GM23338 (cell line): ENCODE results near the gene SORBS2. TPM values are rescaled to one million over a fixed set of nuclear protein-coding genes. Genes with fewer than 3 reads are reported as not detected.

Experiments used
- ATAC-seq: fragments of 200-7000 bp; cut with Tn5 transposase; 3 replicates; pipeline ENCODE4 v1.9.1; 2020
- DNase-seq: peaks from one replicate; pipeline ENCODE4 v3.0.0-alpha.2; 2015; ENCODE audit warnings: low spot score
- H2AFZ ChIP-seq: fragments of 200-600 bp; sonication (generic); 2 replicates; pipeline ENCODE4 v1.8.0; 2016; ENCODE audit warnings: antibody characterized with exemption, mild to moderate bottlenecking, moderate library complexity
- H3F3A ChIP-seq: fragments of 200-600 bp; sonication (generic); replicated peaks from 2 replicates; pipeline ENCODE4 v1.8.0; 2017; ENCODE audit warnings: antibody characterized with exemption, mixed run types, low read depth
- H3K27ac ChIP-seq: fragments of 200-600 bp; sonication (generic); 2 replicates; pipeline ENCODE4 v1.6.1; 2016; ENCODE audit warnings: low read depth
- H3K27me3 ChIP-seq: fragments of 200-600 bp; sonication (generic); 2 replicates; pipeline ENCODE4 v1.8.0; 2016; ENCODE audit warnings: mild to moderate bottlenecking, mixed run types, moderate library complexity; ENCODE audit not compliant: insufficient read depth
- H3K36me3 ChIP-seq: fragments of 200-600 bp; sonication (generic); 2 replicates; pipeline ENCODE4 v1.8.0; 2016; ENCODE audit warnings: mild to moderate bottlenecking; ENCODE audit not compliant: insufficient read depth
- H3K4me1 ChIP-seq: fragments of 200-600 bp; sonication (generic); 2 replicates; pipeline ENCODE4 v1.8.0; 2016; ENCODE audit warnings: mild to moderate bottlenecking, moderate library complexity; ENCODE audit not compliant: insufficient read depth
- H3K4me2 ChIP-seq: fragments of 200-600 bp; sonication (generic); 2 replicates; pipeline ENCODE4 v1.7.1; 2017; ENCODE audit warnings: mixed run types
- H3K4me3 ChIP-seq: fragments of 200-600 bp; sonication (generic); 2 replicates; pipeline ENCODE4 v1.6.1; 2016; ENCODE audit warnings: mixed run types
- H3K79me2 ChIP-seq: fragments of 200-600 bp; sonication (generic); replicated peaks from 2 replicates; pipeline ENCODE4 v1.8.0; 2017; ENCODE audit warnings: mild to moderate bottlenecking; ENCODE audit not compliant: insufficient read depth
- H3K9me2 ChIP-seq: fragments of 200-600 bp; sonication (generic); 2 replicates; pipeline ENCODE4 v1.8.0; 2017; ENCODE audit not compliant: insufficient read depth
- H4K20me1 ChIP-seq: fragments of 200-600 bp; sonication (generic); replicated peaks from 2 replicates; pipeline ENCODE4 v1.8.0; 2017; ENCODE audit warnings: mild to moderate bottlenecking; ENCODE audit not compliant: insufficient read depth
- H3K27ac Mint-ChIP-seq: 2 replicates; pipeline ENCODE4 v1.8.0; 2020; ENCODE audit warnings: inconsistent platforms, mild to moderate bottlenecking, moderate library complexity, mixed read lengths
- H3K27me3 Mint-ChIP-seq: 3 replicates; pipeline ENCODE4 v1.8.0; 2022; ENCODE audit warnings: low read depth, mild to moderate bottlenecking, moderate library complexity, mixed read lengths, inconsistent platforms; ENCODE audit not compliant: insufficient read depth, poor library complexity
- H3K36me3 Mint-ChIP-seq: 3 replicates; pipeline ENCODE4 v1.8.0; 2021; ENCODE audit warnings: low read depth, mild to moderate bottlenecking, inconsistent platforms, moderate library complexity, mixed read lengths
- H3K4me1 Mint-ChIP-seq: 3 replicates; pipeline ENCODE4 v1.8.0; 2020; ENCODE audit warnings: mild to moderate bottlenecking, inconsistent platforms, mixed read lengths
- H3K4me3 Mint-ChIP-seq: 3 replicates; pipeline ENCODE4 v1.8.0; 2021; ENCODE audit warnings: moderate library complexity, mild to moderate bottlenecking, inconsistent platforms, mixed read lengths
- H3K9me3 Mint-ChIP-seq: 3 replicates; pipeline ENCODE4 v1.8.0; 2020; ENCODE audit warnings: moderate library complexity, mild to moderate bottlenecking, inconsistent platforms, mixed read lengths
- CREB1 ChIP-seq: fragments of 250-450 bp; sonication (Bioruptor Pico); IDR thresholded peaks from 2 replicates; pipeline ENCODE4 v1.5.0; 2020; ENCODE audit warnings: low read depth, mild to moderate bottlenecking, moderate library complexity
- EZH2phosphoT487 ChIP-seq: fragments of 200-600 bp; sonication (generic); IDR thresholded peaks from one replicate; pipeline ENCODE4 v1.8.1; 2018; ENCODE audit warnings: antibody characterized with exemption; ENCODE audit not compliant: unreplicated experiment
- NANOG ChIP-seq: IDR thresholded peaks from 2 replicates; pipeline ENCODE4 v1.6.1; 2016; ENCODE audit warnings: antibody characterized with exemption, borderline replicate concordance
- POLR2AphosphoS5 ChIP-seq: IDR thresholded peaks from 2 replicates; pipeline ENCODE4 v1.6.1; 2016; ENCODE audit warnings: antibody characterized with exemption, low read depth
- STAT1 ChIP-seq: IDR thresholded peaks from one replicate; pipeline ENCODE4 v1.6.1; 2016; ENCODE audit warnings: antibody characterized with exemption; ENCODE audit not compliant: unreplicated experiment
- ZNF114 ChIP-seq: fragments of 250-450 bp; sonication (Bioruptor Pico); IDR thresholded peaks from 2 replicates; pipeline ENCODE4 v1.5.0; 2020; ENCODE audit warnings: mild to moderate bottlenecking, moderate library complexity
- polyA plus RNA-seq: library from polyadenylated mRNA; unstranded; fragments of >200 nt; fragmentation: Nextera tagmentation; extraction: Ambion mirVana; gene quantifications from 2 replicates; pipeline ENCODE4 v1.2.1, GENCODE V29; 2016
- total RNA-seq: library from RNA; depleted of rRNA; stranded (reverse); fragments of >200 nt; shearing (Covaris generic); gene quantifications from 2 replicates; pipeline ENCODE4 v1.2.3, GENCODE V29; 2014
- TF ChIP-seq, protein P1 (sequence below): IDR thresholded peaks from one replicate; pipeline ENCODE4 v1.6.1; 2018; ENCODE audit warnings: antibody characterized with exemption; ENCODE audit not compliant: unreplicated experiment
- TF ChIP-seq, protein P2 (sequence below): fragments of 250-450 bp; sonication (Bioruptor Pico); IDR thresholded peaks from 2 replicates; pipeline ENCODE4 v1.5.0; 2020; ENCODE audit warnings: mild to moderate bottlenecking, moderate library complexity
- TF ChIP-seq, protein P3 (sequence below): IDR thresholded peaks from 2 replicates; pipeline ENCODE4 v1.6.1; 2016; ENCODE audit warnings: antibody characterized with exemption

SORBS2 gene
- total and polyA plus RNA-seq, 2 experiments from 2014 or later = 17.8 to 27.6 TPM

DNA sequence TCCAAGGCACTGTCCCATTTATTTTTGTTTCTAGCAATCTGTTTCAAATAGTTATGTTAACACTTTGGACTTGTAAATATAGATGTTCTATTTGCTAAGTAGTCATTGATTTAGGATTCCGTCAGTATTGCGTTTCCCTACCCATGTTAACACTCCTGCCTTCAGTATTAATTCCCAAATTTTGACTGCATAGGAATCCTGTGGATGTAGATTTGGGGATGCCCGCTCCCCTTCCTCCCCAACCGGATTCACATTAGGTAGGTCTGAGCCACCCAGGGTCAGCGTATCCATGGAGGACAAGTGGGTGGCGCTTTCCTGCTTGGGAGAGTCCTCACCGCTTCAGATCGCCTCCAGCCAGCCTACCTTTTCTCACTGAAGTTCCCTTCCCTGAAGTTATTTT is 1.1 kb upstream of the SORBS2 start:
- peak overlapping the region; percentile 29; the same call in 1 of the 2 replicates for H2AFZ ChIP-seq
- peak overlapping the region; percentile 34; the same call in 1 of the 2 replicates for H3K27ac Mint-ChIP-seq
- DNase-seq = no peak
- H3K27me3 ChIP-seq = no peaks in the 10 kb centered on the region
- H4K20me1 ChIP-seq = no peaks in the 10 kb centered on the region
- no peaks in the 10 kb centered on the region for H3K36me3 ChIP-seq
- peaks cover 6% of the 10 kb centered on the region for H3K27me3 Mint-ChIP-seq
- H3K4me3 Mint-ChIP-seq = no peak overlapping the region
- H3K27ac ChIP-seq = no peak overlapping the region
- H3K4me3 ChIP-seq = no peak overlapping the region
- no peak for ATAC-seq
- peaks cover 37% of the 10 kb centered on the region for H3K4me1 ChIP-seq
- H3K36me3 Mint-ChIP-seq = no peaks in the 10 kb centered on the region
- no peaks in the 10 kb centered on the region for H3K9me3 Mint-ChIP-seq
- no peaks in the 10 kb centered on the region for H3K9me2 ChIP-seq
- no peaks in the 10 kb centered on the region for H3F3A ChIP-seq
- H3K4me1 Mint-ChIP-seq = peaks cover 48% of the 10 kb centered on the region
- no peak overlapping the region for H3K4me2 ChIP-seq
- H3K79me2 ChIP-seq = no peaks in the 10 kb centered on the region
- TF ChIP-seq POLR2AphosphoS5 = no peak
- TF ChIP-seq ZNF114 = no peak
- no peak for TF ChIP-seq NANOG
- no peak for TF ChIP-seq EZH2phosphoT487
- TF ChIP-seq, protein P1, sequence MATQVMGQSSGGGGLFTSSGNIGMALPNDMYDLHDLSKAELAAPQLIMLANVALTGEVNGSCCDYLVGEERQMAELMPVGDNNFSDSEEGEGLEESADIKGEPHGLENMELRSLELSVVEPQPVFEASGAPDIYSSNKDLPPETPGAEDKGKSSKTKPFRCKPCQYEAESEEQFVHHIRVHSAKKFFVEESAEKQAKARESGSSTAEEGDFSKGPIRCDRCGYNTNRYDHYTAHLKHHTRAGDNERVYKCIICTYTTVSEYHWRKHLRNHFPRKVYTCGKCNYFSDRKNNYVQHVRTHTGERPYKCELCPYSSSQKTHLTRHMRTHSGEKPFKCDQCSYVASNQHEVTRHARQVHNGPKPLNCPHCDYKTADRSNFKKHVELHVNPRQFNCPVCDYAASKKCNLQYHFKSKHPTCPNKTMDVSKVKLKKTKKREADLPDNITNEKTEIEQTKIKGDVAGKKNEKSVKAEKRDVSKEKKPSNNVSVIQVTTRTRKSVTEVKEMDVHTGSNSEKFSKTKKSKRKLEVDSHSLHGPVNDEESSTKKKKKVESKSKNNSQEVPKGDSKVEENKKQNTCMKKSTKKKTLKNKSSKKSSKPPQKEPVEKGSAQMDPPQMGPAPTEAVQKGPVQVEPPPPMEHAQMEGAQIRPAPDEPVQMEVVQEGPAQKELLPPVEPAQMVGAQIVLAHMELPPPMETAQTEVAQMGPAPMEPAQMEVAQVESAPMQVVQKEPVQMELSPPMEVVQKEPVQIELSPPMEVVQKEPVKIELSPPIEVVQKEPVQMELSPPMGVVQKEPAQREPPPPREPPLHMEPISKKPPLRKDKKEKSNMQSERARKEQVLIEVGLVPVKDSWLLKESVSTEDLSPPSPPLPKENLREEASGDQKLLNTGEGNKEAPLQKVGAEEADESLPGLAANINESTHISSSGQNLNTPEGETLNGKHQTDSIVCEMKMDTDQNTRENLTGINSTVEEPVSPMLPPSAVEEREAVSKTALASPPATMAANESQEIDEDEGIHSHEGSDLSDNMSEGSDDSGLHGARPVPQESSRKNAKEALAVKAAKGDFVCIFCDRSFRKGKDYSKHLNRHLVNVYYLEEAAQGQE = no peak
- no peak for TF ChIP-seq STAT1

GRCh38 chr4:185810746-185811508 is 1.1 kb downstream of the SORBS2 start:
- peak overlapping the region; percentile 28; the same call in 1 of the 2 replicates for H3K4me2 ChIP-seq
- Mint-ChIP-seq H3K4me1 (peaks cover 42% of the 10 kb centered on the region), H3K27me3 (peaks cover 6% of the 10 kb centered on the region), H3K36me3 (no peaks in the 10 kb centered on the region), H3K4me3 (peak overlapping the region; percentile 40), H3K9me3 (no peaks in the 10 kb centered on the region), H3K27ac (peak overlapping the region; percentile 88)
- H3K79me2 ChIP-seq = no peaks in the 10 kb centered on the region
- no peaks in the 10 kb centered on the region for H3K27me3 ChIP-seq
- DNase-seq = peak; percentile 33
- ATAC-seq = peak; percentile 75
- H3F3A ChIP-seq = no peaks in the 10 kb centered on the region
- no peaks in the 10 kb centered on the region for H3K36me3 ChIP-seq
- no peak overlapping the region for H3K4me3 ChIP-seq
- no peaks in the 10 kb centered on the region for H3K9me2 ChIP-seq
- peaks cover 37% of the 10 kb centered on the region for H3K4me1 ChIP-seq
- no peak overlapping the region; the same call in 1 of the 2 replicates for H3K27ac ChIP-seq
- peak overlapping the region; percentile 85 for H2AFZ ChIP-seq
- H4K20me1 ChIP-seq = no peaks in the 10 kb centered on the region
- TF ChIP-seq ZNF114 (no peak), NANOG (no peak), CREB1 (CRISPR knock-in tag) (no peak)
- TF ChIP-seq, protein P2, sequence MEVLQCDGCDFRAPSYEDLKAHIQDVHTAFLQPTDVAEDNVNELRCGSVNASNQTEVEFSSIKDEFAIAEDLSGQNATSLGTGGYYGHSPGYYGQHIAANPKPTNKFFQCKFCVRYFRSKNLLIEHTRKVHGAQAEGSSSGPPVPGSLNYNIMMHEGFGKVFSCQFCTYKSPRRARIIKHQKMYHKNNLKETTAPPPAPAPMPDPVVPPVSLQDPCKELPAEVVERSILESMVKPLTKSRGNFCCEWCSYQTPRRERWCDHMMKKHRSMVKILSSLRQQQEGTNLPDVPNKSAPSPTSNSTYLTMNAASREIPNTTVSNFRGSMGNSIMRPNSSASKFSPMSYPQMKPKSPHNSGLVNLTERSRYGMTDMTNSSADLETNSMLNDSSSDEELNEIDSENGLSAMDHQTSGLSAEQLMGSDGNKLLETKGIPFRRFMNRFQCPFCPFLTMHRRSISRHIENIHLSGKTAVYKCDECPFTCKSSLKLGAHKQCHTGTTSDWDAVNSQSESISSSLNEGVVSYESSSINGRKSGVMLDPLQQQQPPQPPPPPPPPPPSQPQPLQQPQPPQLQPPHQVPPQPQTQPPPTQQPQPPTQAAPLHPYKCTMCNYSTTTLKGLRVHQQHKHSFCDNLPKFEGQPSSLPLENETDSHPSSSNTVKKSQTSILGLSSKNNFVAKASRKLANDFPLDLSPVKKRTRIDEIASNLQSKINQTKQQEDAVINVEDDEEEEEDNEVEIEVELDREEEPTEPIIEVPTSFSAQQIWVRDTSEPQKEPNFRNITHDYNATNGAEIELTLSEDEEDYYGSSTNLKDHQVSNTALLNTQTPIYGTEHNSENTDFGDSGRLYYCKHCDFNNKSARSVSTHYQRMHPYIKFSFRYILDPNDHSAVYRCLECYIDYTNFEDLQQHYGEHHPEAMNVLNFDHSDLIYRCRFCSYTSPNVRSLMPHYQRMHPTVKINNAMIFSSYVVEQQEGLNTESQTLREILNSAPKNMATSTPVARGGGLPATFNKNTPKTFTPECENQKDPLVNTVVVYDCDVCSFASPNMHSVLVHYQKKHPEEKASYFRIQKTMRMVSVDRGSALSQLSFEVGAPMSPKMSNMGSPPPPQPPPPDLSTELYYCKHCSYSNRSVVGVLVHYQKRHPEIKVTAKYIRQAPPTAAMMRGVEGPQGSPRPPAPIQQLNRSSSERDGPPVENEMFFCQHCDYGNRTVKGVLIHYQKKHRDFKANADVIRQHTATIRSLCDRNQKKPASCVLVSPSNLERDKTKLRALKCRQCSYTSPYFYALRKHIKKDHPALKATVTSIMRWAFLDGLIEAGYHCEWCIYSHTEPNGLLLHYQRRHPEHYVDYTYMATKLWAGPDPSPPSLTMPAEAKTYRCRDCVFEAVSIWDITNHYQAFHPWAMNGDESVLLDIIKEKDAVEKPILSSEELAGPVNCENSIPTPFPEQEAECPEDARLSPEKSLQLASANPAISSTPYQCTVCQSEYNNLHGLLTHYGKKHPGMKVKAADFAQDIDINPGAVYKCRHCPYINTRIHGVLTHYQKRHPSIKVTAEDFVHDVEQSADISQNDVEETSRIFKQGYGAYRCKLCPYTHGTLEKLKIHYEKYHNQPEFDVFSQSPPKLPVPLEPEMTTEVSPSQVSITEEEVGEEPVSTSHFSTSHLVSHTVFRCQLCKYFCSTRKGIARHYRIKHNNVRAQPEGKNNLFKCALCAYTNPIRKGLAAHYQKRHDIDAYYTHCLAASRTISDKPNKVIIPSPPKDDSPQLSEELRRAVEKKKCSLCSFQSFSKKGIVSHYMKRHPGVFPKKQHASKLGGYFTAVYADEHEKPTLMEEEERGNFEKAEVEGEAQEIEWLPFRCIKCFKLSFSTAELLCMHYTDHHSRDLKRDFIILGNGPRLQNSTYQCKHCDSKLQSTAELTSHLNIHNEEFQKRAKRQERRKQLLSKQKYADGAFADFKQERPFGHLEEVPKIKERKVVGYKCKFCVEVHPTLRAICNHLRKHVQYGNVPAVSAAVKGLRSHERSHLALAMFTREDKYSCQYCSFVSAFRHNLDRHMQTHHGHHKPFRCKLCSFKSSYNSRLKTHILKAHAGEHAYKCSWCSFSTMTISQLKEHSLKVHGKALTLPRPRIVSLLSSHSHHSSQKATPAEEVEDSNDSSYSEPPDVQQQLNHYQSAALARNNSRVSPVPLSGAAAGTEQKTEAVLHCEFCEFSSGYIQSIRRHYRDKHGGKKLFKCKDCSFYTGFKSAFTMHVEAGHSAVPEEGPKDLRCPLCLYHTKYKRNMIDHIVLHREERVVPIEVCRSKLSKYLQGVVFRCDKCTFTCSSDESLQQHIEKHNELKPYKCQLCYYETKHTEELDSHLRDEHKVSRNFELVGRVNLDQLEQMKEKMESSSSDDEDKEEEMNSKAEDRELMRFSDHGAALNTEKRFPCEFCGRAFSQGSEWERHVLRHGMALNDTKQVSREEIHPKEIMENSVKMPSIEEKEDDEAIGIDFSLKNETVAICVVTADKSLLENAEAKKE (CRISPR knock-in tag) = no peak
- TF ChIP-seq, protein P3, sequence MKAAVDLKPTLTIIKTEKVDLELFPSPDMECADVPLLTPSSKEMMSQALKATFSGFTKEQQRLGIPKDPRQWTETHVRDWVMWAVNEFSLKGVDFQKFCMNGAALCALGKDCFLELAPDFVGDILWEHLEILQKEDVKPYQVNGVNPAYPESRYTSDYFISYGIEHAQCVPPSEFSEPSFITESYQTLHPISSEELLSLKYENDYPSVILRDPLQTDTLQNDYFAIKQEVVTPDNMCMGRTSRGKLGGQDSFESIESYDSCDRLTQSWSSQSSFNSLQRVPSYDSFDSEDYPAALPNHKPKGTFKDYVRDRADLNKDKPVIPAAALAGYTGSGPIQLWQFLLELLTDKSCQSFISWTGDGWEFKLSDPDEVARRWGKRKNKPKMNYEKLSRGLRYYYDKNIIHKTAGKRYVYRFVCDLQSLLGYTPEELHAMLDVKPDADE = no peak
